ENCODE results near the gene NOL4L.

DNA sequence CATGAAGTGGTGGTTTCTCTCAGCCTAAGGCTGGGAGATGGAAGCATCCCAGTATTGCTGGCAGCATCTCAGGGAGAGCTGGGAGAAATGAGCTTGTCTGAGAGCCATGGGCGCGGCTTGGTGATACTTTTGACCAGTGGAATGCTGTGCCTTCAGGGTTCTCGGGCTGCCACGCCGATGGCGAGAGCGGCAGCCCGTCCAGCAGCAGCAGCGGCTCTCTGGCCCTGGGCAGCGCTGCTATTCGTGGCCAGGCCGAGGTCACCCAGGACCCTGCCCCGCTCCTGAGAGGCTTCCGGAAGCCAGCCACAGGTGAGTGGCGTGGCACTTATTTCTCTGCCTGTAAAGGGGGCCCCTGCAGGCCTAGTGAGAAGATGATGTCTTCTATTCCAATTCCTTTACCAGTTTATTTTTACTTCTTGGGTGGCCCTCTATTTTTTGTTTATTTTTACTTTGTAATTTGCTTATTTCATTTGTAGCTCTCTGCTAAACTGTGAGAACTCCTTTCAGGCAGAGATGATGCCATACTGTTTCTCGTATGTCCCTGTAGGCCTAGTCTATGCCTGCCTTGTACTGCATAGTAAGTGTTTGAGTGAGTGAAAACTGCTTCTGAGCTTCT is 155.3 kb downstream of the NOL4L start:
- TF ChIP-seq, protein P1, sequence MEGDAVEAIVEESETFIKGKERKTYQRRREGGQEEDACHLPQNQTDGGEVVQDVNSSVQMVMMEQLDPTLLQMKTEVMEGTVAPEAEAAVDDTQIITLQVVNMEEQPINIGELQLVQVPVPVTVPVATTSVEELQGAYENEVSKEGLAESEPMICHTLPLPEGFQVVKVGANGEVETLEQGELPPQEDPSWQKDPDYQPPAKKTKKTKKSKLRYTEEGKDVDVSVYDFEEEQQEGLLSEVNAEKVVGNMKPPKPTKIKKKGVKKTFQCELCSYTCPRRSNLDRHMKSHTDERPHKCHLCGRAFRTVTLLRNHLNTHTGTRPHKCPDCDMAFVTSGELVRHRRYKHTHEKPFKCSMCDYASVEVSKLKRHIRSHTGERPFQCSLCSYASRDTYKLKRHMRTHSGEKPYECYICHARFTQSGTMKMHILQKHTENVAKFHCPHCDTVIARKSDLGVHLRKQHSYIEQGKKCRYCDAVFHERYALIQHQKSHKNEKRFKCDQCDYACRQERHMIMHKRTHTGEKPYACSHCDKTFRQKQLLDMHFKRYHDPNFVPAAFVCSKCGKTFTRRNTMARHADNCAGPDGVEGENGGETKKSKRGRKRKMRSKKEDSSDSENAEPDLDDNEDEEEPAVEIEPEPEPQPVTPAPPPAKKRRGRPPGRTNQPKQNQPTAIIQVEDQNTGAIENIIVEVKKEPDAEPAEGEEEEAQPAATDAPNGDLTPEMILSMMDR (IDR thresholded peaks at IDR 0.05) = no peak
- TF ChIP-seq POLR2A (IDR thresholded peaks at IDR 0.05) = no peak
